ENCODE data around the gene UBL4A.

UBL4A gene

DNA sequence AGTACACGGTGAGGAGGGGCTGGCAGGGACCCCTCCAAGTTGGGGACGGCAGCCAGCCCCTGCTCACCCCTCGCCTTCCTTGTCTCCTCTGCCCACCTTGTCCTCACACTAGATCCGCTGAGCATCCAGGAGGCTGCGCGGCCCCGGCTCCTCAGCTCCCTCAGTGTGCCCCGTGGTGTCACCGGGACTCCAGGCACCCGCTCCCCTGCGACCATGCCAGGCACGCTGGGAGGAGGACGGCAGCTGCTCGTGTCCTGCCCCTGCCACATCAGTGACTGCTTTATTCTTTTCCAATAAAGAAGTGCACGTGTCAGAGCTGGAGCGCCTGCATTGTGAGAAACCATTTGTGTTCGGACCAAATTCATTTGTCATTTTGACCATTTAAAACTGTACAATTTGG lies 36.1 kb downstream of the UBL4A start:
- Mint-ChIP-seq H3K27me3 (ENCODE audit: low read depth) (no peaks in the 10 kb centered on the region), H3K36me3 (ENCODE audit: low read depth) (peaks cover 22% of the 10 kb centered on the region), H3K4me3 (no peak overlapping the region), H3K9me3 (peaks cover 22% of the 10 kb centered on the region), H3K4me1 (no peaks in the 10 kb centered on the region), H3K27ac (no peak overlapping the region)
- TF ChIP-seq, protein P1, sequence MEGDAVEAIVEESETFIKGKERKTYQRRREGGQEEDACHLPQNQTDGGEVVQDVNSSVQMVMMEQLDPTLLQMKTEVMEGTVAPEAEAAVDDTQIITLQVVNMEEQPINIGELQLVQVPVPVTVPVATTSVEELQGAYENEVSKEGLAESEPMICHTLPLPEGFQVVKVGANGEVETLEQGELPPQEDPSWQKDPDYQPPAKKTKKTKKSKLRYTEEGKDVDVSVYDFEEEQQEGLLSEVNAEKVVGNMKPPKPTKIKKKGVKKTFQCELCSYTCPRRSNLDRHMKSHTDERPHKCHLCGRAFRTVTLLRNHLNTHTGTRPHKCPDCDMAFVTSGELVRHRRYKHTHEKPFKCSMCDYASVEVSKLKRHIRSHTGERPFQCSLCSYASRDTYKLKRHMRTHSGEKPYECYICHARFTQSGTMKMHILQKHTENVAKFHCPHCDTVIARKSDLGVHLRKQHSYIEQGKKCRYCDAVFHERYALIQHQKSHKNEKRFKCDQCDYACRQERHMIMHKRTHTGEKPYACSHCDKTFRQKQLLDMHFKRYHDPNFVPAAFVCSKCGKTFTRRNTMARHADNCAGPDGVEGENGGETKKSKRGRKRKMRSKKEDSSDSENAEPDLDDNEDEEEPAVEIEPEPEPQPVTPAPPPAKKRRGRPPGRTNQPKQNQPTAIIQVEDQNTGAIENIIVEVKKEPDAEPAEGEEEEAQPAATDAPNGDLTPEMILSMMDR (IDR thresholded peaks at IDR 0.05; ENCODE audit: unreplicated experiment in 3 of 3) = no peak

DNA sequence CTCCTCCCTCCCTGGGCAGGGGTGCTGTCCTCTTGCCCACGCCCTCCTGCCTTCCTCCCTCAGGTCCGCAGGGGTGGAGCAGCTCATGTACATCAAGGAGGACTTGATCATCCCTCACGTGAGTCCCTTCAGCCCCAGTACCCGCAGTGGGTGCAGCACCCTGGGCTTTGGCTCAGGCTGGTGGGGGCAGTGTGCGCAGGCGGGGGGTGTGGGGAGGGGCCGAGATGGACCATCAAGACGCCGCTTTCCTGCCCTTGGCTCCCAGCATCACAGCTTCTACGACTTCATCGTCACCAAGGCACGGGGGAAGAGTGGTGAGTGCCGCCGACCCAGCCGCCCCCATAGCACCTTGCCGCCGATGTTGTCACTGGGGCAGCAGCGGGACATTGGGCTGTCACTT lies 36.8 kb downstream of the UBL4A start:
- TF ChIP-seq, protein P1 (IDR thresholded peaks at IDR 0.05; ENCODE audit: unreplicated experiment in 3 of 3) = no peak
- no peak overlapping the region for H3K4me3 Mint-ChIP-seq
- H3K36me3 Mint-ChIP-seq (ENCODE audit: low read depth) = peaks cover 21% of the 10 kb centered on the region
- no peak overlapping the region for H3K27ac Mint-ChIP-seq
- H3K4me1 Mint-ChIP-seq = no peaks in the 10 kb centered on the region
- peaks cover 20% of the 10 kb centered on the region for H3K9me3 Mint-ChIP-seq
- no peaks in the 10 kb centered on the region for H3K27me3 Mint-ChIP-seq (ENCODE audit: low read depth)

DNA sequence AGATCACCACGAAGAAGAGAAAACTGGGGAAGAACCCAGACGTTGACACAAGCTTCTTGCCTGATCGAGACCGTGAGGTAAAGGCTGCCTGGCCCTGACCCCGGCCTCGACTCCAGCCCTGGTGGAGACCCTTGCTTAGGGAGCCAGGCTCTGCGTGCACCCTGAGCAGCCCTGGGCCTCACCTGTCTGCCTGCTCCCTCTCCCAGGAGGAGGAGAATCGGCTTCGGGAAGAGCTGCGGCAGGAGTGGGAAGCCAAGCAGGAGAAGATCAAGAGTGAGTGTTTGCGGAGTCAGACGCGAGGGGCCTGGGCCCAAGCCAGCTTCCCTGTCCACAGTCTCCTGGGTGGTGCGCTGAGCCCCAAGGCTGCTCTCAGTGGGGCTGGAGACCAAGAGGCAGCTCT lies 37.9 kb downstream of the UBL4A start:
- TF ChIP-seq, protein P1 (IDR thresholded peaks at IDR 0.05; ENCODE audit: unreplicated experiment in 3 of 3) = no peak
- Mint-ChIP-seq H3K36me3 (ENCODE audit: low read depth) (peaks cover 15% of the 10 kb centered on the region), H3K4me1 (no peaks in the 10 kb centered on the region), H3K27me3 (ENCODE audit: low read depth) (no peaks in the 10 kb centered on the region), H3K4me3 (no peak overlapping the region), H3K9me3 (peaks cover 15% of the 10 kb centered on the region), H3K27ac (no peak overlapping the region)

DNA sequence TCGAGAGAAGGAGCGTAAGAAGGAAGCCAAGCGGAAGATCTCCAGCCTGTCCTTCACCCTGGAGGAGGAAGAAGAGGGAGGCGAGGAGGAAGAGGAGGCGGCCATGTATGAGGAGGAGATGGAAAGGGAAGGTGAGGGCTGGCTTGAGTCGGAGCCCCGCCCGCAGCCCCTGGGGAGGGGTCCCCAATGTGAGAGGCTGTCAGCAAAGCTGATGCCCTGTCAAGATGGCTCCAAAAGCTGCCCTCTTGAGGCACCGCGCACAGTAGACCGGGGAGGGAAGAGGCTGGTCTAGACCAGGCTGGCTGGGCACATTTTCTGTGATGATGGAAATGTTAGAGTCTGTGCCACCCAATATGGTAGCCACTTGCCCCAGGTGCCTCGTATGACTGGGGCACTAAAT lies 40.0 kb downstream of the UBL4A start:
- H3K36me3 Mint-ChIP-seq (ENCODE audit: low read depth) = peaks cover 9% of the 10 kb centered on the region
- peaks cover 13% of the 10 kb centered on the region for H3K9me3 Mint-ChIP-seq
- no peak overlapping the region for H3K27ac Mint-ChIP-seq
- H3K4me3 Mint-ChIP-seq = peak overlapping the region; percentile 49 to 66 (median 51)
- H3K27me3 Mint-ChIP-seq (ENCODE audit: low read depth) = no peaks in the 10 kb centered on the region
- TF ChIP-seq, protein P1 (IDR thresholded peaks at IDR 0.05; ENCODE audit: unreplicated experiment in 3 of 3) = no peak
- H3K4me1 Mint-ChIP-seq = no peaks in the 10 kb centered on the region

DNA sequence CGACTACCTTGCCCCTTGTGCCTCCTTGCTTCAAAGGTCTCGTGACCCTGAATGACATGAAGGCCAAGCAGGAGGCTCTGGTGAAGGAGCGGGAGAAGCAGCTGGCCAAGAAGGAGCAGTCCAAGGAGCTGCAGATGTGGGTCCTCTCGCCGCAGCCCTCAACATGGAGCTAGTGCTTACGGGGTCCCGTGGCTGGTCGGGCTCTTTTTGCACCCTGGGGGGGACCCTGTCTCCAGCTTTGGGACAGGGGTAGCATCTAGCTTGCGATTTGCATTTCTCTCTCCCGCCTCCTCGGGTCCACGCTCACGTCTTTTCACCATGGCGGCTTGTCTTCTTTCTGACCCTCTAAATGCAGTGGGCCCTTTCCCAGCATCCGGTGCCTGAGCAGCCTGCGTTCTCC lies 40.6 kb downstream of the UBL4A start:
- TF ChIP-seq, protein P1 (IDR thresholded peaks at IDR 0.05; ENCODE audit: unreplicated experiment in 3 of 3) = no peak
- Mint-ChIP-seq H3K36me3 (ENCODE audit: low read depth) (peaks cover 9% of the 10 kb centered on the region), H3K4me1 (no peaks in the 10 kb centered on the region), H3K9me3 (peaks cover 13% of the 10 kb centered on the region), H3K27ac (no peak overlapping the region), H3K4me3 (peak overlapping the region; percentile 49 to 66 (median 51)), H3K27me3 (ENCODE audit: low read depth) (no peaks in the 10 kb centered on the region)

DNA sequence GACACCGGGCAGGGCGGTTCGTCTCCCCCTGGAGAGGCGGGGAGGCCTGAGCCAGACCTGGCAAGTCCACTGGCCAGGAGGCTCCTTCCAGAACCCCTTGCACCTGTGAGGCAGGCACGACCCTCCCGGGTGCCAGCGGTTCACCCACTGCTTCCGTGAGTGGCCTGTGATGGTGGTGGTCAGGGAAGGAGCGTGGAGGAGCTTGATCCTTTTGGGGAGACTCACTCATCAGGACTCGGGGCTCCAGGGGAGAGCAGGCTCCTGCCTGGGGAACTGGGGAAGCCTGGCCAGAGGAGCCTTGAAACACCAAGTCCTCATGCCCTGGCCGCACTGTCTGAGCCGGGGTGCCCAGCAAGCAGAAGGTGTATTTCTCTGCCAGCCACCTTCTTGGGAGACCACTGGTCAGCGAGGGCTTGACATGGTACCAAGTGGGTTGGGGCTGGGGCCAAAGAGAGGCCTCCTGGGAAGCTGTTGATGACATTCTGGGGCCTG lies 41.6 kb downstream of the UBL4A start:
- TF ChIP-seq, protein P1 (IDR thresholded peaks at IDR 0.05; ENCODE audit: unreplicated experiment in 3 of 3) = no peak
- Mint-ChIP-seq H3K27me3 (ENCODE audit: low read depth) (no peaks in the 10 kb centered on the region), H3K4me1 (no peaks in the 10 kb centered on the region), H3K9me3 (peaks cover 13% of the 10 kb centered on the region), H3K4me3 (peak overlapping the region; percentile 24 to 34 (median 32)), H3K27ac (no peak overlapping the region), H3K36me3 (ENCODE audit: low read depth) (peaks cover 11% of the 10 kb centered on the region)
